KOPT-K1 (cell line): Measurements from ENCODE around the gene SPATA20.

Experiments used
- H3K27ac ChIP-seq: fragments of 200-600 bp; sonication (generic); 2 replicates; pipeline ENCODE4 v1.5.1; 2016; ENCODE audit warnings: antibody characterized with exemption, mild to moderate bottlenecking, low read depth, low read length; ENCODE audit not compliant: poor library complexity, severe bottlenecking
- H3K36me3 ChIP-seq: fragments of 200-600 bp; sonication (generic); 2 replicates; pipeline ENCODE4 v1.5.1; 2017; ENCODE audit warnings: antibody characterized with exemption, mild to moderate bottlenecking, low read length, moderate library complexity; ENCODE audit not compliant: insufficient read depth
- H3K9me3 ChIP-seq: fragments of 200-600 bp; sonication (generic); 2 replicates; pipeline ENCODE4 v1.5.1; 2017; ENCODE audit warnings: antibody characterized with exemption, low read length, mild to moderate bottlenecking; ENCODE audit not compliant: insufficient read depth, poor library complexity, severe bottlenecking

The SPATA20 gene

GRCh38 chr17:50599606-50600005 is 52.6 kb downstream of the SPATA20 start:
- Histone ChIP-seq H3K36me3 (no peaks in the 10 kb centered on the region), H3K27ac (no peak overlapping the region), H3K9me3 (no peaks in the 10 kb centered on the region)

DNA sequence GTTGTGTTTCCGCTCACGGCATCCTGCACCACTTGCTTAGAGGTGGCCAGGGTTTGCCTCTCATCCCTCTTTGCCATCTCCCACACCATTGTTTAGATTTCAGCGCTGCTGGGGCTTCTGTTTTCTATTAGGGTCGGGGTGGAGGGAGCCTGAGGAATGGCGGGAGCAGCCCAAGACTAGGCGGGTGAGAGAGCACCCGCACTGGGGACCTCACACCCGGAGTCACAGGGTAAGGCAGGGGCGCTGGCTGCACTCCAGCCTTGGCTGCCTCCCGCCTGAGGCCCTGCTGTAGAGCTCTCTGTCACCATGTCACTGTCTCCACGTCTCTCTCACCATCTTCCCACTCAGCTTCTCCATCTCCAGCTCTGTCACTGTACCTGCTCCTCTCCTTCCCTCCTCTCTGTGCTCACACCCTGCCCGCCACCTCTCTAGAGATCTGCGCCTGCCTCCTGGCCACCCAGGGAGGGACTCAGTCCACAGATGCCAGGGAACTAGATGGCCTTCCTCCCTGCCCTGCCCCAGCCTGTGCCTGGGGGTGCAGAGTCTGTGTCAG is 54.9 kb downstream of the SPATA20 start:
- no peak overlapping the region for H3K27ac ChIP-seq
- H3K36me3 ChIP-seq, result no peaks in the 10 kb centered on the region
- H3K9me3 ChIP-seq, result no peaks in the 10 kb centered on the region

GRCh38 chr17:50602836-50603235 is 55.9 kb downstream of the SPATA20 start:
- Histone ChIP-seq H3K27ac (no peak overlapping the region), H3K9me3 (no peaks in the 10 kb centered on the region), H3K36me3 (no peaks in the 10 kb centered on the region)

DNA sequence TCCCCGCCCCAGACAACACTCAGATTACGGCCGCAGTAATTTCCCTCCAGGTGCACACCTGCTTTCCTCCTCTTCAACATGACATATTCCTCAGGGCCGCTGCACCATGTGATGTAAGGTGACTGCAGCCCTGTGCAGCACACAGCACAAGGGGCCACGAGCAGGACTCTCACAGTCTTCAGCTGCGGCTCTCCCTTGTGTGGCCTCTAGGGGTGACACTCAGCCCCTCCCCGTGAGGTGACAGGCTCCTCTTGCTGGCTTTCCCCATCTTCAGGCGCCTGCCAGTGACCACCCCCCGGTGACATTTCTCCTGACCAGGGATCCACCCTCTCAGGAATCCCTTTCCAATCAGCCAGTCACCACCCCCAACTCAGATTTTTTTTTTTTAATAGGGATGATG is 56.4 kb downstream of the SPATA20 start:
- Histone ChIP-seq H3K27ac (no peak overlapping the region), H3K9me3 (no peaks in the 10 kb centered on the region), H3K36me3 (no peaks in the 10 kb centered on the region)

DNA sequence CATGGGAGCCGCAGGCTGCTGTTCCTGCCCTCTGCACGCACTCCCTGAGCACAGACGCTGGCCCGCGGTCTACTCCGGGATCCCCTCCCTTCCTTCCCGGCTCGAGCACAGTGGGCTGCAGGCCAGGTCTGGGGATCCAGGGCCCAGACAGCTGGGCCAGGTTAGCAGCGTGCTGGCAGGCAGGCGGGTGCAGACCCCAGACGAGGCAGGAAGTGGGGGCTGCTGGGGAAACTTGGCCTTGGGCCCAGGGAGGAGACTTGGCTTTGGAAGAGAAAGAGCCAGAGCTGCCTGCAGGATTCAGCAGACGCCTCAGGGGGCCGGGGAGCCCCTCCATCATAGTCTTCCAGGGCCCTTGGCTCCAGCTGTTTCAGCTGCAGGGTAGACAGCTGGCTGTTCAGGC is 57.5 kb downstream of the SPATA20 start:
- Histone ChIP-seq H3K27ac (no peak overlapping the region), H3K9me3 (no peaks in the 10 kb centered on the region), H3K36me3 (no peaks in the 10 kb centered on the region)

DNA sequence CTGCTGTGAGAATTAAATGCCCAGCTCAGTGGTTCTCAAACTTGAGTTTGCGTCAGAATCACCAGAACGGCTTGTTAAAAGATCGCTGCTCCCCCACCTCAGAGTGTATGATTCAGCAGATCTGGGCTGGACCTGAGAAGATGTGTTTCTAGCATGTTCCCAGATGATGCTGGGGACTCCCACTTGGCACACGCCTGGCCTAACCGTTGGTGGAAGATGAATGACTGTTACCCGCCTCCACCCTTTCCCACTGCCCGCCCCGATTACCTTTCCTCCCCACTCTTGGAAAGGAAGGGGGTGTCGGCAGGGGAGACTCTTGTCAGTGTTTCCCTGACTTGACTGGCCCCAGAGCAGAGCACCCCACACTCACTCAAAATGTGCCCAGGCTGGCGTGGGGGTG is 58.5 kb downstream of the SPATA20 start:
- H3K27ac ChIP-seq, result no peak overlapping the region
- H3K9me3 ChIP-seq, result no peaks in the 10 kb centered on the region
- no peaks in the 10 kb centered on the region for H3K36me3 ChIP-seq
